ENCODE data around the gene OTOP2. TPM values are rescaled to one million over a fixed set of nuclear protein-coding genes. Genes with fewer than 3 reads are reported as not detected.

OTOP2 gene
- polyA plus RNA-seq, 3 donors = 0.05 TPM; not detected in 2

DNA sequence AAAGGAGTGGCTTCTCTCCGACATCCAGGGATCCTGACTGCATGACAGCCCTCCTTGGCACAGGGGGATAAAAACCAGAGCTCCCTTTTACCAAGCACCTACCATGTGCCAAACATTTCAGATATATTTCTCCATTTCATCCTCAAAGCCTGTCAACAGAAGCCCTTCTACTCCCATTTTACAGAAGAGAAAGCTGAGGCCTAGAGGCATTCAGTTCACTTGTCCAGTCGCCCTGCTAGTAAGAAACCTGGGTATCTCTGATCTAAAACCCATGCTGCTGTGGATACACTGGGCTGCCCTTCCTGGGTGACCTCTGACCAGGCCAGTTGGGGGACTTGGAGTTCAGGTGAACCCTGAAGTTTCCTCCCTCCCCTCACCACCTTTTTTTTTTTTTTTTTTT lies 45.4 kb upstream of the OTOP2 start:
- no peak overlapping the region for H2AFZ ChIP-seq (ENCODE audit: insufficient read depth, low read depth, low read length, poor library complexity, severe bottlenecking)
- H3K27ac ChIP-seq (ENCODE audit: low read depth in 1 of 2, low read length in 2 of 2) = no peak overlapping the region
- H3K4me3 ChIP-seq (replicated peaks in 1 of 3; ENCODE audit: low read depth in 2 of 3, low read length in 3 of 3) = no peak overlapping the region
- TF ChIP-seq, protein P1, sequence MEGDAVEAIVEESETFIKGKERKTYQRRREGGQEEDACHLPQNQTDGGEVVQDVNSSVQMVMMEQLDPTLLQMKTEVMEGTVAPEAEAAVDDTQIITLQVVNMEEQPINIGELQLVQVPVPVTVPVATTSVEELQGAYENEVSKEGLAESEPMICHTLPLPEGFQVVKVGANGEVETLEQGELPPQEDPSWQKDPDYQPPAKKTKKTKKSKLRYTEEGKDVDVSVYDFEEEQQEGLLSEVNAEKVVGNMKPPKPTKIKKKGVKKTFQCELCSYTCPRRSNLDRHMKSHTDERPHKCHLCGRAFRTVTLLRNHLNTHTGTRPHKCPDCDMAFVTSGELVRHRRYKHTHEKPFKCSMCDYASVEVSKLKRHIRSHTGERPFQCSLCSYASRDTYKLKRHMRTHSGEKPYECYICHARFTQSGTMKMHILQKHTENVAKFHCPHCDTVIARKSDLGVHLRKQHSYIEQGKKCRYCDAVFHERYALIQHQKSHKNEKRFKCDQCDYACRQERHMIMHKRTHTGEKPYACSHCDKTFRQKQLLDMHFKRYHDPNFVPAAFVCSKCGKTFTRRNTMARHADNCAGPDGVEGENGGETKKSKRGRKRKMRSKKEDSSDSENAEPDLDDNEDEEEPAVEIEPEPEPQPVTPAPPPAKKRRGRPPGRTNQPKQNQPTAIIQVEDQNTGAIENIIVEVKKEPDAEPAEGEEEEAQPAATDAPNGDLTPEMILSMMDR (IDR thresholded peaks at IDR 0.05) = no peak
- Mint-ChIP-seq H3K4me3 (no peak overlapping the region), H3K27me3 (ENCODE audit: low read depth in 3 of 3) (peaks cover 0 to 10% (median 9%) of the 10 kb centered on the region in 3 donors), H3K9me3 (no peaks in the 10 kb centered on the region), H3K4me1 (peaks cover 29% of the 10 kb centered on the region), H3K36me3 (no peaks in the 10 kb centered on the region), H3K27ac (no peak overlapping the region)
- no peak for DNase-seq
- no peaks in the 10 kb centered on the region for H3K27me3 ChIP-seq (ENCODE audit: control insufficient read depth in 2 of 2, insufficient read depth in 2 of 2, low read length in 2 of 2)
- H3K9ac ChIP-seq (ENCODE audit: insufficient read depth, low read length, poor library complexity, severe bottlenecking) = no peak overlapping the region
- H4K20me1 ChIP-seq (ENCODE audit: insufficient read depth, low read length) = no peaks in the 10 kb centered on the region
- H3K9me3 ChIP-seq (replicated peaks in 1 of 2; ENCODE audit: control insufficient read depth in 1 of 2, insufficient read depth in 1 of 2, low read length in 2 of 2) = no peaks in the 10 kb centered on the region
- no peak overlapping the region for H3K4me2 ChIP-seq (replicated peaks; ENCODE audit: extremely low read depth, low read length, poor library complexity, severe bottlenecking)
- no peaks in the 10 kb centered on the region for H3K79me2 ChIP-seq (ENCODE audit: insufficient read depth, low read length)
- WGBS (ENCODE audit: insufficient coverage) = 83% methylated on average over 1 of the region's 2 CpGs
- intact Hi-C loops (cut with micrococcal nuclease) = loop anchor here in 1 of 2 donors (10.0 kb wide), 1 partner anchor 786 kb away; the partner anchor contains the start of genes RECQL5 and SAP30BP
- peaks cover 28 to 30% of the 10 kb centered on the region in 2 donors for H3K4me1 ChIP-seq (ENCODE audit: control insufficient read depth in 1 of 2, insufficient read depth in 2 of 2, low read length in 2 of 2)
- H3K36me3 ChIP-seq (replicated peaks in 1 of 2; ENCODE audit: control insufficient read depth in 1 of 2, insufficient read depth in 2 of 2, low read length in 2 of 2) = no peaks in the 10 kb centered on the region

DNA sequence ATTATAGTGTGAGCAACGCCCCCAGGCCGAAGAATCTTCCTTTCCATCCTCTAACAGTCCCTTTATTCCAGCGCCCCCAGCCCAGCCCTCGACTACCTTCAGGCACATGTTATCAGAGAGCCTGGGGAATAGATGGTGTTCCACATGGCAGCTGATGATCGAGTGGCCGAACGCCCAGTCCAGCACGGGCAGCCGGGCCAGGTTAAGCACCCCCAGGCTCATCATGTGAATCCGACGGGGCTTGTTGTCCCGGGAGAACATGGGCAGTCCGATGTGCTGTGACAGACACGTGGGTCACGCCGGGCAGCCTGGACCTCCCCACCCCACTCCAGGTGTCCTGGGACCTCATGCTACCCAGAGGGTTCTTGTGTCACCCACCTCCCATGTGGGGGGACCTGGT lies 44.8 kb upstream of the OTOP2 start:
- Histone ChIP-seq H3K4me1 (ENCODE audit: control insufficient read depth in 1 of 2, insufficient read depth in 2 of 2, low read length in 2 of 2) (peaks cover 27 to 29% of the 10 kb centered on the region in 2 donors), H3K9me3 (replicated peaks in 1 of 2; ENCODE audit: control insufficient read depth in 1 of 2, insufficient read depth in 1 of 2, low read length in 2 of 2) (no peaks in the 10 kb centered on the region), H2AFZ (ENCODE audit: insufficient read depth, low read depth, low read length, poor library complexity, severe bottlenecking) (no peak overlapping the region), H3K27ac (ENCODE audit: low read depth in 1 of 2, low read length in 2 of 2) (no peak overlapping the region), H4K20me1 (ENCODE audit: insufficient read depth, low read length) (no peaks in the 10 kb centered on the region), H3K79me2 (ENCODE audit: insufficient read depth, low read length) (no peaks in the 10 kb centered on the region), H3K9ac (ENCODE audit: insufficient read depth, low read length, poor library complexity, severe bottlenecking) (no peak overlapping the region), H3K4me3 (replicated peaks in 1 of 3; ENCODE audit: low read depth in 2 of 3, low read length in 3 of 3) (no peak overlapping the region), H3K36me3 (replicated peaks in 1 of 2; ENCODE audit: control insufficient read depth in 1 of 2, insufficient read depth in 2 of 2, low read length in 2 of 2) (no peaks in the 10 kb centered on the region), H3K27me3 (ENCODE audit: control insufficient read depth in 2 of 2, insufficient read depth in 2 of 2, low read length in 2 of 2) (no peaks in the 10 kb centered on the region), H3K4me2 (replicated peaks; ENCODE audit: extremely low read depth, low read length, poor library complexity, severe bottlenecking) (no peak overlapping the region)
- H3K36me3 Mint-ChIP-seq = no peaks in the 10 kb centered on the region
- intact Hi-C loops (cut with micrococcal nuclease) = loop anchor here in 1 of 2 donors (10.0 kb wide), 1 partner anchor 785 kb away; the partner anchor contains the start of genes RECQL5 and SAP30BP
- no peak for DNase-seq
- no peak overlapping the region for H3K4me3 Mint-ChIP-seq
- H3K9me3 Mint-ChIP-seq = no peaks in the 10 kb centered on the region
- 93% methylated on average over 3 of the region's 16 CpGs for WGBS (ENCODE audit: insufficient coverage)
- H3K4me1 Mint-ChIP-seq = peaks cover 30% of the 10 kb centered on the region
- no peak overlapping the region for H3K27ac Mint-ChIP-seq
- TF ChIP-seq, protein P1 (IDR thresholded peaks at IDR 0.05) = no peak
- peaks cover 0 to 10% (median 10%) of the 10 kb centered on the region in 3 donors for H3K27me3 Mint-ChIP-seq (ENCODE audit: low read depth in 3 of 3)
